WTC11 (cell line): ENCODE results near the gene NTRK3. TPM values are rescaled to one million over a fixed set of nuclear protein-coding genes. Genes with fewer than 3 reads are reported as not detected.

Experiments used
- ATAC-seq: fragments of 200-7000 bp; cut with Tn5 transposase; 2 replicates; pipeline ENCODE4 v1.10.0; 2021; ENCODE audit warnings: mild to moderate bottlenecking, moderate library complexity
- CTCF ChIA-PET: fragments of 300-600 bp; sonication (Branson Sonifier 250); formaldehyde crosslinking; loops from one replicate; lab custom pipeline; 2021; ENCODE audit warnings: antibody characterized with exemption; lab: Charles Lee
- POLR2A ChIA-PET: fragments of 350-600 bp; sonication (Branson Sonifier 250); formaldehyde crosslinking; loops from one replicate; lab custom pipeline; 2021; ENCODE audit warnings: antibody characterized with exemption; lab: Charles Lee
- DNase-seq: peaks from one replicate; pipeline ENCODE4 v3.0.0; 2021; ENCODE audit warnings: low spot score
- H3K27ac Mint-ChIP-seq: 2 replicates; pipeline ENCODE4 v1.8.0; 2021; ENCODE audit warnings: mixed read lengths
- H3K27me3 Mint-ChIP-seq: 2 replicates; pipeline ENCODE4 v1.8.0; 2021; ENCODE audit warnings: low read depth, mild to moderate bottlenecking, moderate library complexity, mixed read lengths
- H3K36me3 Mint-ChIP-seq: 2 replicates; pipeline ENCODE4 v1.8.0; 2021; ENCODE audit warnings: mixed read lengths
- H3K4me1 Mint-ChIP-seq: 2 replicates; pipeline ENCODE4 v1.8.0; 2022; ENCODE audit warnings: mixed read lengths
- H3K4me3 Mint-ChIP-seq: 2 replicates; pipeline ENCODE4 v1.8.0; 2021; ENCODE audit warnings: mild to moderate bottlenecking, moderate library complexity, mixed read lengths
- H3K9me3 Mint-ChIP-seq: 2 replicates; pipeline ENCODE4 v1.8.0; 2021; ENCODE audit warnings: mixed read lengths
- AR ChIP-seq: fragments of 250-450 bp; sonication (Bioruptor Pico); IDR thresholded peaks from 2 replicates; pipeline ENCODE4 v1.9.0; 2021; ENCODE audit warnings: mild to moderate bottlenecking
- ATF6 ChIP-seq: sonication (generic); formaldehyde crosslinking; IDR thresholded peaks from 2 replicates; pipeline ENCODE4 v1.8.1; 2023; ENCODE audit warnings: mild to moderate bottlenecking, missing genetic modification reagents
- CREM ChIP-seq: sonication (generic); formaldehyde crosslinking; IDR thresholded peaks from 2 replicates; pipeline ENCODE4 v1.8.1; 2022; ENCODE audit warnings: mild to moderate bottlenecking, missing genetic modification reagents, moderate library complexity
- ELF4 ChIP-seq: sonication (generic); formaldehyde crosslinking; IDR thresholded peaks from 2 replicates; pipeline ENCODE4 v1.8.1; 2022; ENCODE audit warnings: low read depth, mild to moderate bottlenecking, moderate library complexity, missing genetic modification reagents
- MAX ChIP-seq: sonication (generic); formaldehyde crosslinking; IDR thresholded peaks from 2 replicates; pipeline ENCODE4 v1.8.0; 2022; ENCODE audit warnings: mild to moderate bottlenecking, missing genetic modification reagents
- MLX ChIP-seq: sonication (generic); formaldehyde crosslinking; IDR thresholded peaks from 2 replicates; pipeline ENCODE4 v1.8.1; 2023; ENCODE audit warnings: mild to moderate bottlenecking, missing genetic modification reagents, moderate library complexity
- MXD4 ChIP-seq: fragments of 250-450 bp; sonication (Bioruptor Pico); IDR thresholded peaks from 2 replicates; pipeline ENCODE4 v1.8.0; 2021; ENCODE audit warnings: mild to moderate bottlenecking, moderate library complexity, borderline replicate concordance
- NFATC4 ChIP-seq: fragments of 250-450 bp; sonication (Bioruptor Pico); IDR thresholded peaks from 2 replicates; pipeline ENCODE4 v1.9.0; 2021; ENCODE audit warnings: mild to moderate bottlenecking
- NR1H2 ChIP-seq: sonication (generic); formaldehyde crosslinking; IDR thresholded peaks from 2 replicates; pipeline ENCODE4 v1.9.0; 2021; ENCODE audit warnings: mild to moderate bottlenecking, moderate library complexity, missing genetic modification reagents
- OVOL2 ChIP-seq: fragments of 250-450 bp; sonication (Bioruptor Pico); IDR thresholded peaks from 2 replicates; pipeline ENCODE4 v1.9.0; 2021; ENCODE audit warnings: mild to moderate bottlenecking, borderline replicate concordance
- PRDM15 ChIP-seq: sonication (generic); formaldehyde crosslinking; IDR thresholded peaks from 2 replicates; pipeline ENCODE4 v1.8.0; 2022; ENCODE audit warnings: missing genetic modification reagents
- RELA ChIP-seq: sonication (generic); formaldehyde crosslinking; IDR thresholded peaks from 2 replicates; pipeline ENCODE4 v1.8.1; 2022; ENCODE audit warnings: missing genetic modification reagents, mild to moderate bottlenecking, borderline replicate concordance
- SMAD4 ChIP-seq: sonication (generic); formaldehyde crosslinking; IDR thresholded peaks from 2 replicates; pipeline ENCODE4 v1.8.0; 2022; ENCODE audit warnings: mild to moderate bottlenecking, missing genetic modification reagents
- TEAD4 ChIP-seq: sonication (generic); formaldehyde crosslinking; IDR thresholded peaks from 2 replicates; pipeline ENCODE4 v1.8.0; 2022; ENCODE audit warnings: mild to moderate bottlenecking, missing genetic modification reagents
- USF2 ChIP-seq: sonication (generic); formaldehyde crosslinking; IDR thresholded peaks from 2 replicates; pipeline ENCODE4 v1.8.1; 2023; ENCODE audit warnings: mild to moderate bottlenecking, missing genetic modification reagents, moderate library complexity
- ZBTB43 ChIP-seq: sonication (generic); formaldehyde crosslinking; IDR thresholded peaks from 2 replicates; pipeline ENCODE4 v1.8.1; 2023; ENCODE audit warnings: mild to moderate bottlenecking, missing genetic modification reagents
- ZNF219 ChIP-seq: sonication (generic); formaldehyde crosslinking; IDR thresholded peaks from 2 replicates; pipeline ENCODE4 v1.8.0; 2023; ENCODE audit warnings: missing genetic modification reagents, mild to moderate bottlenecking, borderline replicate concordance
- ZNF416 ChIP-seq: fragments of 250-450 bp; sonication (Bioruptor Pico); IDR thresholded peaks from 2 replicates; pipeline ENCODE4 v1.9.0; 2021; ENCODE audit warnings: mild to moderate bottlenecking, inconsistent platforms
- total RNA-seq: library from RNA; stranded (reverse); gene quantifications from 3 replicates; pipeline ENCODE4 v1.2.3, GENCODE V29; 2021

NTRK3 gene
- total RNA-seq, 1 experiment from 2014 or later: 12.3 TPM

GRCh38 chr15:87965304-87965703 lies 291.2 kb downstream of the NTRK3 start:
- TF ChIP-seq NR1H2 (no peak), MXD4 (CRISPR knock-in tag) (no peak), OVOL2 (CRISPR knock-in tag) (no peak), RELA (no peak), MAX (CRISPR knock-in tag) (no peak), NFATC4 (no peak), AR (no peak), ZNF416 (CRISPR knock-in tag) (no peak), MLX (CRISPR knock-in tag) (no peak), USF2 (no peak), ATF6 (no peak), ZNF219 (CRISPR knock-in tag) (no peak), ELF4 (CRISPR knock-in tag) (no peak), PRDM15 (CRISPR knock-in tag) (no peak), SMAD4 (CRISPR knock-in tag) (no peak), CREM (CRISPR knock-in tag) (no peak), TEAD4 (CRISPR knock-in tag) (no peak), ZBTB43 (CRISPR knock-in tag) (no peak)
- H3K27me3 Mint-ChIP-seq: no peaks in the 10 kb centered on the region
- no peaks in the 10 kb centered on the region for H3K36me3 Mint-ChIP-seq
- H3K9me3 Mint-ChIP-seq: 0 out of 2 replicates have a peak, but pooled peaks cover 4% of the 10 kb centered on the region
- ChIA-PET CTCF (no interaction called here), POLR2A (no interaction called here)
- ATAC-seq: no peak
- no peak overlapping the region for H3K4me3 Mint-ChIP-seq
- H3K27ac Mint-ChIP-seq: no peak overlapping the region
- DNase-seq: no peak
- no peaks in the 10 kb centered on the region for H3K4me1 Mint-ChIP-seq
